RKO (cell line): Measurements from ENCODE around the gene LIN37.
"Not testable (repeated sequence)": the region's sequence is repeated elsewhere in the genome, so short reads cannot be mapped to it uniquely, and the experiment has no call there.

ENCODE experiments used
- DNase-seq: peaks from one replicate; pipeline ENCODE4 v3.0.0-alpha.2; 2016; ENCODE audit warnings: low spot score

LIN37 gene

DNA sequence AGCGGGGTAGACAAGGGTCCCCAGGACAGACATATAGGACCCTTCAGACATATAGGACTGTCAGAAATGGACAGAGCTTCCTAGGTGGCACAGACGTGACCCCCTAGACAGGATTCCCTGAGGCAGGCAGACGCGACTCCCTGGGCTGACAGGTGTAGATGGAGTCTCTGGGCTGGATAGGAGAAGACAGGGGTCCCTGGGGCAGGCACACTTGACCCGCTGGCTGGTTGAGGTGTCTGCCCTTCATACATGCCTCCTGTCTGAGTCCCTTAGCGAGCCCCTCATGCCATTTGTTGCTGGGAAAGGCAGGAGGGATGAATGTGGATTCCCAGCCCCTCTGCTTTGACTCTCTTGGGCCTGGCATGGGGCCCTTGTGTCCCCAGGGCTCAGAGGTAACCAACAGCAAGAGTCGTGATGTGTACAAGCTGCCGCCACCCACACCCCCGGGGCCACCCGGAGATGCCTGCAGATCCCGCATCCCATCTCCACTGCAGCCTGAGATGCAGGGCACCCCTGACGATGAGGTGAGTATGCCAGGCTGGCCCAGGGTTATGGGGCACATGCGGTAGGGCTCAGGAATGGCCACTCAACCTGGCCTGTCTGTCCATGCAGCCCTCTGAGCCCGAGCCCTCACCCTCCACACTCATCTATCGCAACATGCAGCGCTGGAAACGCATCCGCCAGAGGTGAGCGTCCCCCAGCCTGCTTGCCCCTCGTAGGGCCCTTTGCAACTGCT is 5.4 kb downstream of the LIN37 start:
- DNase-seq = no peak

DNA sequence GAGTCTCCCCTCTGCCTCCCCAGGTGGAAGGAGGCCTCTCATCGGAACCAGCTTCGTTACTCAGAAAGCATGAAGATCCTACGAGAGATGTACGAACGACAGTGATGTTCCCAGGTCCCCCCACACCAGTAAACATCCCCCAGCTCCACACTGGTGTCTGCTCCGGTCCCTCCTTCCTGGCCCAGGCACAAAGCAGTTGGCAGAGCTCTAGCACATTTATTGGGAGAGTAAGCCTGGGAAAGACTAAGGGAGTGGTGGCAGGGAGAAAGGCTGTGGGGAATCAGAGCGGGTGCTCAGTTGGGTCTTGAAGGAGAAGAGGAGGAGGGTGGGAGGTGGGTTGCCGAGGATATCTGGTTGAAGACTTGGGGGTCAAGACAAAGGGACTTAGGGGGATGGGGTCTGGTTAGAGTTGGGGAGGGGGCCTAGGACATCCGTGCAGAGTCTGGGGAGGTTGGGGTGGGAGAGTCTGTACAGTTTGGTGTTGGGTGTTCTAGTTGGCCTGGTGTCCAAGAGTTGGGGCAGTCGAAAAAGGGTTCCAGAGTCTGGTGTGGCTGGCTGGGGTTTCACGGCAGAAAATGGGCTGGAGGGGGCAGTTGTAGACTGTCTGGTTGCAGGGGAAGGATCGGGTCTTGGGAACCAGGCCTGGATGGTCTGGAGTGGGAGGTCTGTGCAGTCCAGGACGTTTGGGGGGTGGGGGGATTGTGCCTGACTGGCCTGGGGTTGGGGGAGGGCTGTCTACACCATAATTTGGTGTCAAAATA is 6.2 kb downstream of the LIN37 start:
- DNase-seq = no peak

DNA sequence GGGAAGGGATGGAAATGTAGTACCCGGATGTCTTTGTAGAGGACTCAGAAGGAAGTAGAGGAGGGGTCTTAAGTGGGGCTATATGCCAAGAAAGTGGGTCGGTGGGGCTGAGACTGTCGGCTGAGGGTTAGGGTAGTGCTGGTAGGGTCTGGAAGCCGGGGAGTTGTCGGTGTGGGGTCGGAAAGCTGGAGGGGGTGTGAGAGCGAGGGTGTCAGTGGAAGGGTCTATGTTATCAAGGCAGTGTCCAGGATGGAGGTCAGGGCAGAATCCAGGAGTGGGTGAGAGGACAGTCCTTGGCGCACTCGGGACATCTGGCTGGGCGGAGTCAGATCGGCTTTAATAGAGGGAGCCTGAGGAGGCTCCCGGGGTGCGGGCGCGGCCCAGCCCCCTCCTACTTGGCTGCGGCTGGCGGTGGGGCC is 6.8 kb downstream of the LIN37 start:
- DNase-seq = no peak

GRCh38 chr19:35755550-35756376 is 7.4 kb downstream of the LIN37 start:
- no peak for DNase-seq

DNA sequence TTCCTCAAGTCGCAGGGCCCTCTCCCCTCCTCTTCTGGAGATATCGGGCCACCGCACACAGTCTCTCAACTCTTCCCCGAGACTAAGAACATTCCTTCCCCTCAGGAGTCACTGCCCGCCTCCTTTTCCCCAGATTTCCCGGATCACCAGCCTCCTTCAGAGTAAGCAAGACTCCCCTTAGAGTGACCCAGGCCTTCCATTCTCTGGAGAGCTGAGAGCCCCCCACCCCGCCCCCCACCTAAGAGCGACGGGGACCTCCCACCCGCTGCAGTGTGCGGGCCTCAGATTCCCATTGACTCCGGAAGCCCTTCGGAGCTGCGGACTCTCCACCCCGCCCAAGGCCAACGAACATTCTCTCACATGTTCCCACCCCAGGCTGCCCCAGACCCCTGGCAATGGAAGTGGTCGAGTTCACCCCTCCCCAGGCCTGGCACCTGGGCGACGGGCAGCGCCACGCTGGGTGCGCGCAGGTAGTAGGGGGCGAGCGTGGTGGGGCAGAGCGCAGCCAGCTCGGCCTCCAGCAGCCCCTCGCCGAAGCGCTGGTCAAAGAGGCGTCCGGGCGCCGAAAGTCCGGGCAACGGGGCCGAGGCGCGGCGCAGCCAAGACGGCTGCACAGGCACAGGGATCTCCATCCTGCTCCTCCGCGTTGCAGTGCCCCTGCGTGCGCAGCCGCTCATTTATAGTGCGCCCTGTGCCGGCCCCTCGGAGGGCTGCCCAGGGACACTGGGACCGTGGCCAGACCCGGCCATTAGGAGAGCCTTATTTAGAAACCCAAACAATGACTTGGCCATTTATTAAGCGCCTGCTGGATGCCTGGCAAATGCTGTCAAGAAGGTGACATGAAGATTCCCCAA is 8.2 kb downstream of the LIN37 start, which contains the start of gene HSPB6:
TSS of gene HSPB6 (minus strand) at position 653 of the 854 bp plus-strand sequence. CDS start at position 632, 21 bp downstream.
- no peak for DNase-seq

GRCh38 chr19:35757231-35757748 is 8.9 kb downstream of the LIN37 start:
- DNase-seq = peak; percentile 83

DNA sequence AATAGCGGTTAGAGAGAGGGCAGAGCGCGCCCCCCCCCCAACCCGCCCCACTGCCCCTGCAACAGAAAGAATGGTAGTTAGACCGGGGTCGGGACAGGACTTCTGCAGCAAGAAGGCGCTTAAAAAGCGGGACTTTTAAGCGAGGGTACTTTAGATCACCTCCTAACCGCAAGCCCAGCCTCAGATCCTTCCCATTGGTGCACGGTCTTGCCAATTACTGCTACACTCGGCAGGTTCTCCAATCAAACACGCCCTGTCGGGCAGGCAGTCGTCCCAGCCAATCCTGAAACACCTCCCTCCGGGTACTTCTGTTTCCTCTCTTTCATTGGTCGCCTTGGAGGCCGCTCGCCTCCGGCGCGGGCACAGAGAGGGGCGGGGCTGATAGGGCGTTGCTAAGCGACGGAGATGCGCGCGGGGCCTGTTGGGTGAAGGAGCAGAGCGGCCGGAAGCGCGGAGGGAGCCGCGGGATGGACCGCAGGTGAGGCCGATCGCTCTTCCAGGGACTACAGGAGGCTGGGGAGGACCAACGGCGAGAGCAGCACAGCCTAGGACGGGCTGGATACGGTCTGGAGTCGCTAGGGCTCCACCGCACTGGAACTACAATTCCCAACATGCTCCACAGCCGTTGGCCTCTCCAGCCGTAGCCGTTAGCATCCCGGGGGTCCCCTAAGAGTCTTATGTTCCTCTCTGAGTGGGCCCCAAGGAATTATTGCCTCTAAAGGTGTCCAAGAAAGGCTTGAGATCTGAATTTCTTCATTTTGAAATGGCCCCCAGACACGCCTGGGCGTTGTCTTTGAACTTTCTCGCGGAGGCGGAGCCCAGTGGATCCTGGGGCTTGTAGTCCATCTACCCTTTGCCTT is 9.6 kb downstream of the LIN37 start, which contains the start of gene PROSER3:
TSS of gene PROSER3 (plus strand) at position 428 of the 860 bp plus-strand sequence. CDS start at position 468, 40 bp downstream.
- peak; percentile 100 for DNase-seq

GRCh38 chr19:35759697-35760096 is 11.3 kb downstream of the LIN37 start:
- no peak for DNase-seq

GRCh38 chr19:35760711-35761349 is 12.5 kb downstream of the LIN37 start:
- DNase-seq = no peak

DNA sequence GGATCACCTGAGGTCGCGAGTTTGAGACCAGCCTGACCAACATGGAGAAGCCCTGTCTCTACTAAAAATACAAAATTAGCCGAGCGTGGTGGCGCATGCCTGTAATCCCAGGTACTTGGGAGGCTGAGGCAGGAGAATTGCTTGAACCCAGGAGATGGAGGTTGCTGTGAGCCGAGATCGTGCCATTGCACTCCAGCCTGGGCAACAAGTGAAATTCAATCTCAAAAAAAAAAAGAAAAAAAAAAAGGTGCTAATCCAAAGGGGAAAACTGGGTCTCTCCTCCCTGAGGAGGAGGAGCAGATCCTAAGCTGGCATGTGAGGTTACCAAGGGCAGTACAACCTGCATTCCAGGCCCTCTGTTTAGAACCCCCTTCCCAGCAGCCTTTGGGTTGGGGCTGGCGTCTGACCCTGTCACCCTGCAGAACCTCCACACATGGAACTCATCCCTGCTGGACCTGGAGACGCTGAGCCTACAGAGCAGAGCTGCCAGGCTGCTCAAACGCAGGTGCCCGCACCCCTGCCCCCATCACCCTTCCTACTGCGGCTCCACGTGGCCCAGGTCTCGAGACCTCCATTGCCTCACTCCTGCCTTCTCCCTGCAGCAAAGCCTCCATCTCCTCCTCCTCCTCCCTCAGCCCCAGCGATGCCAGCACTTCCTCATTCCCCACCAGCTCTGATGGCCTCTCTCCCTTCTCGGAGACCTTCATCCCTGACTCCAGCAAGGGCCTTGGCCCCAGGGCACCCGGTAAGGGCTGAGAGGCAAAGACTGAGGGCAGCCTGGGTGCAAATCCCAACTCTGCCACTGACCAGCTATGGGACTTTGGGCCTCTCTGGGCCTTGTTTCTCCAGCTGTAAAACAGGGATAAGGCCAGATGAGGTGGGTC is 16.3 kb downstream of the LIN37 start:
- no peak for DNase-seq

DNA sequence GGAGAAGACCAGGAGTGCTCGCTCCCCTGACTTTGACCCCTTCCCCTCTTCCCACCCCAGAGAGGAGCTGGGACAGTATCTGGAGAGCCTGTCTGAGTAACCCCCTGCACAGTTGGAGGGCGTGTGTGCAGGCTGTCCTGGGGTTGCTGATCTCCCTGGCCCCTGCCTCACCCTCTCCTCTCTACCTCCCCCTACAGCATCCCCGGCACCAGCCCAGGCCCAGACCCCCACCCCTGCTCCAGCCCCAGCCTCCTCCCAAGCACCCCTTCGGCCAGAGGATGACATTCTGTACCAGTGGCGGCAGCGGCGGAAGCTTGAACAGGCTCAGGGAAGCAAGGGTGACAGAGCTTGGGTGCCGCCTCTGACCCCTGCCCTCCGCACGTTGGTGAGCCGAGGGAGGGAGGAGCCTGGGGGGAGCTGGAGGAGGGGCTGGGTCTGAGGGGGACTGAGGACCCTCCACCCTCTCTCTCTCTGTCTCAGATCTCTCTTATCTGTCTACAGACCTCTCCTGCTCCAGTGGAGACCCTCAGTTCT is 18.3 kb downstream of the LIN37 start:
- DNase-seq = no peak

DNA sequence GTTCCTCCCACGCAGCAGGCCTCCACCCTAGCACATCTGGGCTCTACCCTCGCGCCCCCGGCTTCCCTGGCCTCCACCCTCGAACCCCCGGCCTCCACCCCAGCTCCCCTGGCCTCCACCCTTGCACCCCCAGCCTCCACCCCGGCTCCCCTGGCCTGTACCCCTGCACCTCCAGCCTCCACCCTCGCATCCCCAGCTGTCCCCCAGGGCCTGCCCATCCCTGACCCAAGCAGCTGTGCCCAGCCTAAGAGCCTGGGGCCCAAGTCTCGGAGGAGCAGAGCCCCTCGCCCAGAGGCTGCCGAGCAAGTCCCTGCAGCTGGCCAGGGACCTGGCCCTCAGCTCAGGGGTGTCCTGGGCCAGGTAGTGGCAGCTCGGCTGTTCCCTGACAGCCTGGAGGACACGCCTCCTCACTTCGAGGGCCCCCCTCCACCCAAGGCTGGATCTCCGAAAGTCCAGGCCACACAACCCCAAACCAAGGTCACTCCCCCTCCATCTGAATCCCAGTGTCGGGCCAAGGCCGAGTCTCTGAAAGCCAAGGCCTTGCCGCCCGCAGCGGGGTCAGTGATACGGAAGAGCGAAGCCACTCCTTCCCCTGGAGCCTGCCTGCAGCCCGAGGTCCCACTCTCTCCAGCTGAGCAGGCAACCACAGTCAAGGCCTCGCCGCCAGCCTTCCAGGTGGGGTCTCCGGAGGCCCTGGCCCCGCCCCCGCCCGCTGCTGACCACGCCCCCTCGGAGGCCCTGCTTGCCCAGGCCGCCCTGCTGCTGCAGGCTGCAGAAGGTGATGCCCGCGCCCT is 19.1 kb downstream of the LIN37 start:
- DNase-seq = no peak

GRCh38 chr19:35768082-35768421 is 19.7 kb downstream of the LIN37 start:
- no peak for DNase-seq

- DNase-seq = not testable (repeated sequence)
These were observed 24.0 kb downstream of the LIN37 start for GRCh38 chr19:35772362-35772761.

DNA sequence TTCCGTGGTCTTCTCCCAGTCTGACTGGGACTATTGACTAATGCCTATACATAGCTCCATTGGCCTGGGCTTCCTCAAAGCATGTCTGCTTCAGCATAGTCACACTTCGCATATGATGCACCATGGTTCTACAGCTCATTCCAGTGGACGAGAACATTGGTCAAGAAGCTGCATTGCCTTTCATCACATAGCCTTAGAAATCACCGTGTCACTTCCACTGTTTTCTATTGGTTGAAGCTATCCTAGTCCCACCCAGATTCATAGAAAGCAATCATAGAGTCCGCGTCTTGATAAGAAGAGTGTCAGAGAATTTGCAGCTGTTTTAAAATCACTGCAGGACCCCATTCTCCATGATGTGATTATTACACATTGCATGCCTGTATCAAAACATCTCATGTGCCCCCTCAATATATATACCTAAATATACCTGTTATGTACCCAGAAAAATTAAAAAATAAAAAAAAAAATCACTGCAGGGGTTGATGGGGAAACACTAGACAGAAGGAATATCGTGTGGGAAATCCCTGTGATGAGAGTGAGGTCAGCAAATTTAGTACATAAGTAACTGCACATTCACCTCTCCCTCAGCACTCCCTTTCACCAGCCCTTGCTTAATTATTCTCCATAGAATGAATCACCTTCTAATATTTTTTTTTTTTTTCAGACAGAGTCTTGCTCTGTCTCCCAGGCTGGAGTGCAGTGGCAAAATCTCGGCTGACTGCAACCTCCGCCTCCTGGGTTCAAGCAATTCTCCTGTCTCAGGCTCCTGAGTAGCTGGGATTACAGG is 24.8 kb downstream of the LIN37 start:
- DNase-seq = peak; percentile 43

DNA sequence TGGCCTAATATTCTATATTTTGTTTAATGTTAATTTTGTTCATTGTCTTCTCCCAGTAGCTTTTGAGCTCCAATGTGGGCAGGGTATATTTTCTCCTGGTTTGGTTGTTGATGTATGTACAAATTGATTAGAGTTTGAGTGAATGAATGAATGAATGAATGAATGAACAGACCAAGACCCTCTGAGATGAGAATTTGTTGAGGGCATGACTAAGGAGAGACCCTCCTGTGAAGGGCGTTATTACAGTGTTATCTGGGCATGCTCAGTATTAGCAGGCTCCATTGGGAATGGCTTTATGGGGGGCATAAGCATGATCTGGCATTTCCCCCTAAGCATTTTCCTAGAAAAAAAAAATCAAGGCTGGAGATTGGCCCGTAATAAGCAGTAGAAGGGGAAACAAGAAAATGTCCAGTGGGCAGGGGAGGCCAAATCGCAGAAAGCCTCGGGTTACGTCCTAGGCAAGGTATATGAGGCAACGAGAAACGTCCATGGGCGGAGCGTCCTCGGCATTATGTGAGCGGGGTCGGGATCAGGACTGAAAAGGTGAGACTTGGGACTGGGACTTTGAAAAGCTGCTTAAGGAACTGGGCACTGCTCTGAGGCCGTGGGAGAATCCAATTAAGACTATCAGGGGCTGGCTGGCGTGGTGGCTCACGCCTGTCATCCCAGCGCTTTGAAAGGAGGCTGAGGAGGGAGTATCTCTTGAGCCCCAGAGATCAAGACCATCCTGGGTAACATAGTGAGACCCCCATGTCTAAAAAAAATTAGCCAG is 26.1 kb downstream of the LIN37 start:
- no peak for DNase-seq
